HCT116 (cell line): ENCODE data around the gene GLA. TPM values are rescaled to one million over a fixed set of nuclear protein-coding genes. Genes with fewer than 3 reads are reported as not detected.

Experiments
- ATAC-seq: fragments of 200-7000 bp; cut with Tn5 transposase; 2 replicates; pipeline ENCODE4 v1.9.1; 2020; ENCODE audit warnings: mild to moderate bottlenecking, moderate library complexity
- BruUV-seq: library from RNA; stranded (reverse); fragments of 400-500 nt; replicated peaks from 2 replicates; lab custom pipeline; 2021; lab: Mats Ljungman, UMichigan
- CTCF ChIA-PET: fragments of 300-600 bp; sonication (Branson Sonifier 250); formaldehyde crosslinking; loops from one replicate; lab custom pipeline; 2021; ENCODE audit warnings: antibody characterized with exemption; lab: Charles Lee
- POLR2A ChIA-PET: fragments of 300-600, 350-600 bp; sonication (Branson Sonifier 250); formaldehyde crosslinking; loops from one replicate; lab custom pipeline; 2021; ENCODE audit warnings: antibody characterized with exemption; lab: Charles Lee
- RAD21 ChIA-PET, 2 experiments: fragments of 300-600 bp; sonication (Branson Sonifier 250); formaldehyde crosslinking; loops; one replicate each; lab custom pipeline; 2023; ENCODE audit warnings: low total read pairs in 2 of 2; ENCODE audit not compliant: uncharacterized antibody in 2 of 2, unreplicated experiment in 2 of 2, low non-redundant PET in 1 of 2; lab: Charles Lee
- DNase-seq: peaks from one replicate; pipeline ENCODE4 v3.0.0-alpha.2; 2010; ENCODE audit warnings: low read depth, low spot score
- H2AFZ ChIP-seq: fragments of 200-600 bp; shearing (Covaris generic), sonication (generic); 2 replicates; pipeline ENCODE4 v1.6.1; 2017; ENCODE audit warnings: low read depth, mixed run types, mixed read lengths, antibody characterized with exemption, low read length; ENCODE audit not compliant: poor library complexity, severe bottlenecking
- H3K27ac ChIP-seq: 2 replicates; pipeline ENCODE4 v1.5.1; 2012; ENCODE audit warnings: low read depth, low read length
- H3K27me3 ChIP-seq: fragments of 200-600 bp; sonication (generic); 2 replicates; pipeline ENCODE4 v1.6.1; 2016; ENCODE audit warnings: mixed run types, low read length, mixed read lengths; ENCODE audit not compliant: insufficient read depth
- H3K36me3 ChIP-seq, 2 experiments: fragments of 200-500 bp in 1 of 2; fragments of 200-600 bp in 1 of 2; sonication (Bioruptor generic) in 1 of 2; sonication (generic) in 1 of 2; 2 replicates each; pipeline versions ENCODE4 v1.5.1 to v1.6.1; 2014 to 2016; ENCODE audit warnings: low read length in 2 of 2, inconsistent platforms in 1 of 2, mixed read lengths in 1 of 2, mixed run types in 1 of 2; ENCODE audit not compliant: insufficient read depth in 2 of 2, control insufficient read depth in 1 of 2
- H3K4me1 ChIP-seq, 2 experiments: fragments of 200-600 bp in 1 of 2; sonication (generic) in 1 of 2; 2 replicates each; pipeline versions ENCODE4 v1.5.1 to v1.6.1; 2012 to 2017; ENCODE audit warnings: low read length in 2 of 2, inconsistent platforms in 1 of 2, mild to moderate bottlenecking in 1 of 2, mixed read lengths in 1 of 2, mixed run types in 1 of 2, moderate library complexity in 1 of 2; ENCODE audit not compliant: insufficient read depth in 2 of 2, control insufficient read depth in 1 of 2
- H3K4me2 ChIP-seq: fragments of 200-600 bp; sonication (generic); 2 replicates; pipeline ENCODE4 v1.6.1; 2017; ENCODE audit warnings: mixed run types, low read length, mixed read lengths
- H3K4me3 ChIP-seq, 2 experiments: fragments of 200-600 bp in 1 of 2; sonication (generic) in 1 of 2; replicated peaks in 1 of 2; 2 replicates each; pipeline ENCODE4 v1.5.1; 2011 to 2016; ENCODE audit warnings: low read length in 2 of 2, control low read depth in 1 of 2, low read depth in 1 of 2, mild to moderate bottlenecking in 1 of 2, mixed read lengths in 1 of 2, mixed run types in 1 of 2
- H3K79me2 ChIP-seq: fragments of 200-600 bp; sonication (generic); 2 replicates; pipeline ENCODE4 v1.6.1; 2017; ENCODE audit warnings: mild to moderate bottlenecking, mixed run types, low read length, moderate library complexity, mixed read lengths; ENCODE audit not compliant: insufficient read depth
- H3K9ac ChIP-seq: fragments of 200-600 bp; sonication (generic); 2 replicates; pipeline ENCODE4 v1.6.1; 2016; ENCODE audit warnings: low read length, mixed read lengths
- H3K9me2 ChIP-seq: fragments of 200-600 bp; sonication (generic), shearing (Covaris generic); 2 replicates; pipeline ENCODE4 v1.6.1; 2017; ENCODE audit warnings: mixed run types, mild to moderate bottlenecking, moderate library complexity; ENCODE audit not compliant: insufficient read depth
- H3K9me3 ChIP-seq, 2 experiments: fragments of 200-500 bp in 1 of 2; fragments of 200-600 bp in 1 of 2; sonication (Bioruptor generic) in 1 of 2; sonication (generic) in 1 of 2; 2 replicates each; pipeline ENCODE4 v1.6.1; 2014 to 2017; ENCODE audit warnings: low read length in 2 of 2, mixed read lengths in 2 of 2, inconsistent platforms in 1 of 2, low read depth in 1 of 2, mild to moderate bottlenecking in 1 of 2, mixed run types in 1 of 2, moderate library complexity in 1 of 2; ENCODE audit not compliant: control insufficient read depth in 1 of 2, insufficient read depth in 1 of 2
- H4K20me1 ChIP-seq: fragments of 200-600 bp; sonication (generic), shearing (Covaris generic); 2 replicates; pipeline ENCODE4 v1.6.1; 2017; ENCODE audit warnings: mixed run types, mild to moderate bottlenecking, moderate library complexity; ENCODE audit not compliant: insufficient read depth
- CBX3 ChIP-seq: IDR thresholded peaks from 2 replicates; pipeline ENCODE4 v1.6.1; 2012; ENCODE audit warnings: low read depth
- CEBPB ChIP-seq: IDR thresholded peaks from 2 replicates; pipeline ENCODE4 v1.6.1; 2012; ENCODE audit warnings: low read depth
- EGR1 ChIP-seq: IDR thresholded peaks from 2 replicates; pipeline ENCODE4 v1.6.1; 2012; ENCODE audit warnings: low read depth
- ELF1 ChIP-seq: IDR thresholded peaks from 2 replicates; pipeline ENCODE4 v1.6.1; 2012; ENCODE audit warnings: low read depth, borderline replicate concordance
- EZH2 ChIP-seq: fragments of 200-600 bp; sonication (generic); IDR thresholded peaks from 2 replicates; pipeline ENCODE4 v1.6.1; 2017; ENCODE audit warnings: antibody characterized with exemption, mixed run types
- POLR2A ChIP-seq: IDR thresholded peaks from 2 replicates; pipeline ENCODE4 v1.7.0; 2011; ENCODE audit warnings: borderline replicate concordance; ENCODE audit not compliant: insufficient read depth, insufficient read length; ENCODE audit errors: extremely low read depth
- RAD21 ChIP-seq: IDR thresholded peaks from 2 replicates; pipeline ENCODE4 v1.6.1; 2012; ENCODE audit warnings: low read depth, mild to moderate bottlenecking
- SIN3A ChIP-seq: IDR thresholded peaks from 2 replicates; pipeline ENCODE4 v1.6.1; 2012; ENCODE audit warnings: low read depth
- SP1 ChIP-seq: IDR thresholded peaks from 2 replicates; pipeline ENCODE4 v1.6.1; 2012; ENCODE audit warnings: low read depth
- SRF ChIP-seq: IDR thresholded peaks from 2 replicates; pipeline ENCODE4 v1.6.1; 2012; ENCODE audit warnings: low read depth
- YY1 ChIP-seq: IDR thresholded peaks from 2 replicates; pipeline ENCODE4 v1.6.1; 2011; ENCODE audit warnings: low read length, low read depth, moderate library complexity, mild to moderate bottlenecking; ENCODE audit not compliant: insufficient replicate concordance; ENCODE audit errors: extremely low read depth
- ZNF274 ChIP-seq: fragments of 200-500 bp; sonication (Bioruptor generic); IDR thresholded peaks from 2 replicates; pipeline ENCODE4 v1.6.1; 2014; ENCODE audit warnings: mild to moderate bottlenecking, low read depth, low read length, inconsistent platforms
- intact Hi-C: fragments of 100-400 bp; cut with micrococcal nuclease; formaldehyde crosslinking; loops from 2 replicates; pipeline ENCODE4 v1.10.0; 2022
- total RNA-seq: library from RNA; stranded (reverse); gene quantifications from one replicate; pipeline ENCODE4 v1.2.1, GENCODE V29; 2021; ENCODE audit not compliant: unreplicated experiment
- TF ChIP-seq, protein P1 (sequence below): IDR thresholded peaks from 2 replicates; pipeline ENCODE4 v1.6.1; 2011; ENCODE audit warnings: mild to moderate bottlenecking, low read length, moderate library complexity; ENCODE audit not compliant: insufficient replicate concordance; ENCODE audit errors: extremely low read depth
- TF ChIP-seq, protein P2 (sequence below), 3 experiments: fragments of 200-600 bp in 1 of 3; sonication (generic) in 1 of 3; IDR thresholded peaks in 2 of 3; conservative IDR thresholded peaks in 1 of 3; 2 replicates each; pipeline ENCODE4 v1.5.1; 2012 to 2017; ENCODE audit warnings: low read depth in 2 of 3, low read length in 2 of 3, antibody characterized with exemption in 1 of 3, borderline replicate concordance in 1 of 3, control low read depth in 1 of 3, mild to moderate bottlenecking in 1 of 3, mixed read lengths in 1 of 3, mixed run types in 1 of 3, moderate library complexity in 1 of 3; ENCODE audit not compliant: insufficient read depth in 1 of 3

Gene GLA
- total RNA-seq, 1 experiment from 2014 or later = 40.8 TPM

DNA sequence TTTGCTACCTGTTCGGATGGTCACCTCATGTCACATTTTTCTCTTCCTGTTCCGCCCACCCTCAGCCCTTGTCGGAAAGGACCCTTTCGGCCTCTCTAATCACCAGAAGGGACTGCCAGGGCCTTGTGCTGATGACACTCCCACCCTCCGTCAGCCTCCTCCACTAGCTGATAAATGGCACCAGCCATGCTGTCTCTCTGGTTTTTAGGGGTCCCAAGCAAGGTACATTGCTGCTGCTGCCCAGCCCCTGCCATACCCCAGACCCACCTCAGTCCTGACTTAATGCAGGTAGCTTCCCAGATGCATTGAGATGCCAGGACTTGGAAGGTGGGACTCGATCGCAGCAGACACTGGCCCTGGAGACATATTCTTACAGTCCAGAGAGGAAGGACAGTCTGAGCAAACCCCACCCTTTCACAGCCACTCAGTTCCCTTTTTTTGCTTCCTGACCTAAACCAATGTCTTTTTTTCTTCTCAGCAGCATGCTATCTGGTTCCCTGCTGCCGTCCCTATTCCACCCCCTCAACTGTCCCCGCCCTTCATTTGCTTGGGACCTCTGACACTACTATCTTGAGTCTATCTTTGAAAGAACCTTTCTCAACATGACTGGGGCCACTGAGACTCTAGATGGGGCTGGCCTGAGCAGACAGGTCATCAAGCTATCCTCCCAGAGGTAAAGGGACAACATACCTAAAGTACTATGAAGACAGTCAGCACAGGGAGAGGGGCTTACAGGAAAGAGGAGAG, 21.8 kb downstream of the GLA start, which contains the start of gene BTK:
BTK (minus strand) TSS at position 397 of the 747 bp plus-strand sequence. CDS start 10,907 bp downstream, outside the sequence.
- Histone ChIP-seq H2AFZ (no peak within 1 kb of the TSS), H3K4me3 (no peak within 1 kb of the TSS), H3K27me3 (no peaks in the 10 kb centered on the region), H3K9me2 (no peaks in the 10 kb centered on the region), H3K4me2 (no peak within 1 kb of the TSS), H3K27ac (no peak within 1 kb of the TSS), H4K20me1 (no peaks in the 10 kb centered on the region), H3K4me1 (peaks cover 0 to 5% of the 10 kb centered on the region in 2 experiments; a peak in 1 of 4 replicates), H3K9me3 (no peaks in the 10 kb centered on the region), H3K79me2 (peaks cover 2% of the 10 kb centered on the region; the same call in 1 of the 2 replicates), H3K9ac (no peak within 1 kb of the TSS), H3K36me3 (no peaks in the 10 kb centered on the region)
- DNase-seq (no peak), ATAC-seq (no peak)
- intact Hi-C loops = no loop called here
- ChIA-PET POLR2A (no interaction called here), CTCF (no interaction called here), RAD21 (no interaction called here)
- BruUV-seq = no TSS peak
- no peak for TF ChIP-seq POLR2A
- TF ChIP-seq EZH2 = no peak
- TF ChIP-seq, protein P1, sequence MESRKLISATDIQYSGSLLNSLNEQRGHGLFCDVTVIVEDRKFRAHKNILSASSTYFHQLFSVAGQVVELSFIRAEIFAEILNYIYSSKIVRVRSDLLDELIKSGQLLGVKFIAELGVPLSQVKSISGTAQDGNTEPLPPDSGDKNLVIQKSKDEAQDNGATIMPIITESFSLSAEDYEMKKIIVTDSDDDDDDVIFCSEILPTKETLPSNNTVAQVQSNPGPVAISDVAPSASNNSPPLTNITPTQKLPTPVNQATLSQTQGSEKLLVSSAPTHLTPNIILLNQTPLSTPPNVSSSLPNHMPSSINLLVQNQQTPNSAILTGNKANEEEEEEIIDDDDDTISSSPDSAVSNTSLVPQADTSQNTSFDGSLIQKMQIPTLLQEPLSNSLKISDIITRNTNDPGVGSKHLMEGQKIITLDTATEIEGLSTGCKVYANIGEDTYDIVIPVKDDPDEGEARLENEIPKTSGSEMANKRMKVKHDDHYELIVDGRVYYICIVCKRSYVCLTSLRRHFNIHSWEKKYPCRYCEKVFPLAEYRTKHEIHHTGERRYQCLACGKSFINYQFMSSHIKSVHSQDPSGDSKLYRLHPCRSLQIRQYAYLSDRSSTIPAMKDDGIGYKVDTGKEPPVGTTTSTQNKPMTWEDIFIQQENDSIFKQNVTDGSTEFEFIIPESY = no peak
- TF ChIP-seq ELF1 = no peak
- no peak for TF ChIP-seq YY1
- TF ChIP-seq ZNF274 = no peak
- TF ChIP-seq CEBPB = no peak
- no peak for TF ChIP-seq EGR1
- TF ChIP-seq CBX3 = no peak
- TF ChIP-seq, protein P2, sequence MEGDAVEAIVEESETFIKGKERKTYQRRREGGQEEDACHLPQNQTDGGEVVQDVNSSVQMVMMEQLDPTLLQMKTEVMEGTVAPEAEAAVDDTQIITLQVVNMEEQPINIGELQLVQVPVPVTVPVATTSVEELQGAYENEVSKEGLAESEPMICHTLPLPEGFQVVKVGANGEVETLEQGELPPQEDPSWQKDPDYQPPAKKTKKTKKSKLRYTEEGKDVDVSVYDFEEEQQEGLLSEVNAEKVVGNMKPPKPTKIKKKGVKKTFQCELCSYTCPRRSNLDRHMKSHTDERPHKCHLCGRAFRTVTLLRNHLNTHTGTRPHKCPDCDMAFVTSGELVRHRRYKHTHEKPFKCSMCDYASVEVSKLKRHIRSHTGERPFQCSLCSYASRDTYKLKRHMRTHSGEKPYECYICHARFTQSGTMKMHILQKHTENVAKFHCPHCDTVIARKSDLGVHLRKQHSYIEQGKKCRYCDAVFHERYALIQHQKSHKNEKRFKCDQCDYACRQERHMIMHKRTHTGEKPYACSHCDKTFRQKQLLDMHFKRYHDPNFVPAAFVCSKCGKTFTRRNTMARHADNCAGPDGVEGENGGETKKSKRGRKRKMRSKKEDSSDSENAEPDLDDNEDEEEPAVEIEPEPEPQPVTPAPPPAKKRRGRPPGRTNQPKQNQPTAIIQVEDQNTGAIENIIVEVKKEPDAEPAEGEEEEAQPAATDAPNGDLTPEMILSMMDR (IDR thresholded peaks at IDR 0.05 in 2 of 3, conservative IDR thresholded peaks at IDR 0.05 in 1 of 3; ENCODE audit: borderline replicate concordance in 1 of 3, insufficient read depth in 1 of 3, low read depth in 2 of 3, low read length in 2 of 3) = no peak
- no peak for TF ChIP-seq SP1
- no peak for TF ChIP-seq SIN3A
- TF ChIP-seq RAD21 = no peak
- no peak for TF ChIP-seq SRF
